Transverse colon (tissue), 4 donors: ENCODE results near the gene CCDC167. TPM values are rescaled to one million over a fixed set of nuclear protein-coding genes. Genes with fewer than 3 reads are reported as not detected.

ENCODE experiments used
- DNase-seq: peaks from one replicate; pipeline ENCODE4 v3.0.0-alpha.2; 2019
- H3K27ac ChIP-seq, 4 donors: fragments of 200-600 bp; sonication (generic); 2 replicates each; pipeline ENCODE4 v1.5.1; 2016 to 2018; ENCODE audit warnings: inconsistent platforms in 4 of 4
- H3K27me3 ChIP-seq: fragments of 200-600 bp; sonication (generic); 2 replicates; pipeline ENCODE4 v1.5.1; 2017; ENCODE audit warnings: inconsistent platforms
- H3K36me3 ChIP-seq, 4 donors: fragments of 200-600 bp; sonication (generic); 2 replicates each; pipeline ENCODE4 v1.5.1; 2017 to 2019; ENCODE audit warnings: inconsistent platforms in 4 of 4
- H3K4me1 ChIP-seq, 4 donors: fragments of 200-600 bp; sonication (generic); 2 replicates each; pipeline ENCODE4 v1.5.1; 2017 to 2020; ENCODE audit warnings: inconsistent platforms in 4 of 4
- H3K4me3 ChIP-seq, 4 donors: fragments of 200-600 bp; sonication (generic); 1 replicate in 1 of 4; 2 replicates in 3 of 4; pipeline versions ENCODE4 v1.5.1 to v1.6.1; 2017 to 2019; ENCODE audit warnings: inconsistent platforms in 4 of 4
- H3K9me3 ChIP-seq, 2 donors: fragments of 200-600 bp; sonication (generic); 2 replicates each; pipeline ENCODE4 v1.5.1; 2017 to 2019; ENCODE audit warnings: inconsistent platforms in 2 of 2
- CTCF ChIP-seq, 5 experiments: fragments of 200-600 bp in 3 of 5; fragments of 450-650 bp in 2 of 5; sonication (generic) in 3 of 5; IDR thresholded peaks; 1 replicate in 2 of 5; 2 replicates in 3 of 5; pipeline ENCODE4 v1.5.1; 2016 to 2017; ENCODE audit warnings: antibody characterized with exemption in 5 of 5, inconsistent platforms in 3 of 5, mild to moderate bottlenecking in 2 of 5, moderate library complexity in 1 of 5
- EP300 ChIP-seq: sonication (generic); formaldehyde crosslinking; IDR thresholded peaks from one replicate; pipeline ENCODE4 v1.6.1; 2017; ENCODE audit warnings: antibody characterized with exemption, low read depth
- POLR2A ChIP-seq: fragments of 450-650 bp; IDR thresholded peaks from one replicate; pipeline ENCODE4 v1.6.1; 2016; ENCODE audit warnings: antibody characterized with exemption, mild to moderate bottlenecking, moderate library complexity
- POLR2AphosphoS5 ChIP-seq, 3 donors: sonication (generic); formaldehyde crosslinking; IDR thresholded peaks; one replicate each; pipeline ENCODE4 v1.6.1; 2016; ENCODE audit warnings: antibody characterized with exemption in 3 of 3
- WGBS, 2 donors: methylation state at CpG; one replicate each; pipeline ENCODE4 v1.1.5; 2018; ENCODE audit warnings: low coverage in 1 of 2; 5-methylcytosine and 5-hydroxymethylcytosine counted together
- in situ Hi-C, 4 donors: fragments of 200-750 bp; cut with MboI; loops; one replicate each; pipeline versions ENCODE4 v1.15.0 to v1.15.1; 2017; ENCODE audit warnings: low sequenced_read_pairs in 3 of 4, low pct_ligation_motif_present in 1 of 4, low pct_unique_long_range_greater_than_20kb in 1 of 4
- intact Hi-C: fragments of 100-400 bp; cut with DNase I; formaldehyde crosslinking; loops from one replicate; pipeline ENCODE4 v1.15.1; 2023; ENCODE audit warnings: low total_unique reads
- total RNA-seq, 4 donors: library from RNA; depleted of rRNA; stranded (reverse); fragments of >200 nt; gene quantifications; one replicate each; pipeline ENCODE4 v1.1.0, GENCODE V29; 2016

The CCDC167 gene
- total RNA-seq, 4 donors from 2014 or later: 16.9 to 21.8 TPM; not detected in 2

- no peaks in the 10 kb centered on the region for H3K36me3 ChIP-seq
- intact Hi-C loops: no loop called here
- in situ Hi-C loops: no loop called here
- TF ChIP-seq POLR2A (no peak), POLR2AphosphoS5 (IDR thresholded peaks at IDR 0.05) (no peak), CTCF (IDR thresholded peaks at IDR 0.05) (no peak), EP300 (no peak)
- DNase-seq: no peak
- no peak overlapping the region for H3K27ac ChIP-seq
- WGBS, 2 donors: 76 to 89% methylated on average over 6 to 9 of the region's 9 CpGs
- no peaks in the 10 kb centered on the region for H3K9me3 ChIP-seq
- no peaks in the 10 kb centered on the region for H3K4me1 ChIP-seq
- peaks cover 10% of the 10 kb centered on the region for H3K27me3 ChIP-seq
- no peak overlapping the region for H3K4me3 ChIP-seq
Measured at GRCh38 chr6:37546141-37546871, 46.6 kb upstream of the CCDC167 start.

DNA sequence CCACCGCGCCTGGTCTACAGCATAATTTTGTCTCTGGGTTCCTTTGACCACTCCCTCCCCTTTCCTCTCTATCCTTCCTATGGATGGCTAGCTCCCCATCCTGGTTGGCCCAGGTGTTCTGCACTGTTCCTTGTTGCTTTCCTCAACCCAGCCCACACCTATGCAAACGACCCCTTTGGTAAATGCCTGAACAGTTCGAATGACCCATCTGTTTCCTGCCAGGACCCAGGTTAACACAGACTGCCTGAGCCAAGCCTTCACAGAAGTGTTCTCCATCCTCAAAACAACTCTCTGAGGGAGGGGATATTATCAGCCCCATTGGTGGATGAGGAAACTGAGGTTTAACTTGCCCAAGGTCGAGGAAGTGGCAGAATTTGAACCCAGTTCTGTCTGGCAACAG is 44.8 kb upstream of the CCDC167 start:
- intact Hi-C loops (no loop called here), in situ Hi-C loops (no loop called here)
- no peak for TF ChIP-seq EP300
- TF ChIP-seq POLR2AphosphoS5 (IDR thresholded peaks at IDR 0.05): no peak
- no peak for TF ChIP-seq POLR2A
- TF ChIP-seq CTCF (IDR thresholded peaks at IDR 0.05): no peak
- Histone ChIP-seq H3K27me3 (peaks cover 4% of the 10 kb centered on the region), H3K9me3 (no peaks in the 10 kb centered on the region), H3K36me3 (no peaks in the 10 kb centered on the region), H3K27ac (no peak overlapping the region), H3K4me3 (no peak overlapping the region), H3K4me1 (no peaks in the 10 kb centered on the region)
- no peak for DNase-seq
- WGBS, 2 donors: 70% methylated on average over 5 of the region's 5 CpGs; no CpG with 5 or more reads in 1 of the 2 donors

DNA sequence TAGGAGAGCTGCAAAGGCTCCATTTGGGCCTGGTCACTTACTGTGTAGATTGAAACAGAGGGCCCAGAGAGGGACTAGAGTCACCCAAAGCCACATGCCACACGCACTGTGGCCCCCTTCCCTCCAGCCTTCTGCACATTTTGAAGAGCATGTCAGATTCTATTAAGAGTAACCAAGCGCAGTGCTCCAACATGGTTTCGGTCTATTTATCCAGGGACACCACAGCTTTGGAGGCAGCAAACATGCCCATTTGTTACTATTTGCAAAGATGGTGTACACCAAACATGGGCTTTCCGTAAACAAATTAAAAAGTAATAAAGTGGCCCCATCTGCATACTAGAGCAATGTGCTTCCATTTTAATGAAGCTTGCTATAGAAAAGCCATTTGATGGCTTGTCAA is 43.7 kb upstream of the CCDC167 start:
- in situ Hi-C loops: no loop called here

DNA sequence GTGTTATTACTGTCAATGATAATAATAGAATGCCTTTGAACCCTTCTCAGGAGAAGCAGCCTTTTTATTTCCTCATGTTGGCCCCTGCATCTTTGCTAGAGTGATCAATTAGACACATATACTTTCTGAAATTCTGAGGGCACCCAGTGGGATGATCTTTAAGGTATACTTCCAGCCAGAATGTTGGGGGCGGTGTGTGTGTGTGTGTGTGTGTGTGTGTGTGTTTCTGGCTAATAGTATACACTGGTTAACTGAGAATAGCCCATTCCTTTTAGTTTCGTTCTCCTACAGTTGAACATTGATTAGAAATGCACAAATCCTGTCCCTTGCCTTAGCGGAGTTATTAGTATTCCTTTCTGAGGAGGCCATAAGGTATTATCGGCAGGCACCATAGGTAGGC is 41.7 kb upstream of the CCDC167 start:
- 92 to 100% methylated on average over 1 to 4 of the region's 4 CpGs for WGBS, 2 donors
- H3K4me1 ChIP-seq: peaks cover 0 to 3% (median 2%) of the 10 kb centered on the region in 4 donors
- no peak overlapping the region for H3K27ac ChIP-seq
- intact Hi-C loops: no loop called here
- H3K36me3 ChIP-seq: no peaks in the 10 kb centered on the region
- H3K9me3 ChIP-seq: no peaks in the 10 kb centered on the region
- H3K4me3 ChIP-seq: no peak overlapping the region
- in situ Hi-C loops: no loop called here
- no peak for DNase-seq
- H3K27me3 ChIP-seq: peaks cover 21% of the 10 kb centered on the region
- no peak for TF ChIP-seq POLR2A

More for the DNA sequence above, 43.7 kb upstream of the CCDC167 start:
- Histone ChIP-seq H3K4me1 (no peaks in the 10 kb centered on the region), H3K27me3 (peaks cover 3% of the 10 kb centered on the region), H3K36me3 (no peaks in the 10 kb centered on the region), H3K4me3 (no peak overlapping the region), H3K9me3 (no peaks in the 10 kb centered on the region), H3K27ac (no peak overlapping the region)
- 72% methylated on average over 4 of the region's 4 CpGs; no CpG with 5 or more reads in 1 of the 2 donors for WGBS, 2 donors
- intact Hi-C loops: no loop called here
- TF ChIP-seq POLR2AphosphoS5 (IDR thresholded peaks at IDR 0.05): no peak
- TF ChIP-seq CTCF (IDR thresholded peaks at IDR 0.05): no peak
- TF ChIP-seq EP300: no peak
- DNase-seq: no peak

- H3K9me3 ChIP-seq: no peaks in the 10 kb centered on the region
- no peaks in the 10 kb centered on the region for H3K36me3 ChIP-seq
- H3K4me1 ChIP-seq: peaks cover 0 to 12% (median 12%) of the 10 kb centered on the region in 4 donors
- intact Hi-C loops (no loop called here), in situ Hi-C loops (no loop called here)
- no peak overlapping the region for H3K27ac ChIP-seq
- TF ChIP-seq CTCF (IDR thresholded peaks at IDR 0.05) (no peak), EP300 (no peak), POLR2A (no peak), POLR2AphosphoS5 (IDR thresholded peaks at IDR 0.05) (no peak)
- peaks cover 31% of the 10 kb centered on the region for H3K27me3 ChIP-seq
- no peak overlapping the region for H3K4me3 ChIP-seq
- 73 to 78% methylated on average over 4 of the region's 4 CpGs for WGBS, 2 donors
- no peak for DNase-seq
Measured at GRCh38 chr6:37540390-37540789, 40.7 kb upstream of the CCDC167 start.
